Kidney (tissue), 14 donors: ENCODE measurements around the gene EIF4E1B. TPM values are rescaled to one million over a fixed set of nuclear protein-coding genes. Genes with fewer than 3 reads are reported as not detected.
A peak's percentile ranks its signal among the peaks of the same experiment; 100 is the strongest.
"Not testable (repeated sequence)": the region's sequence is repeated elsewhere in the genome, so short reads cannot be mapped to it uniquely, and the experiment has no call there.

Experiments used
- DNase-seq, 5 donors: peaks; one replicate each; pipeline ENCODE4 v3.0.0-alpha.2; 2013 to 2020
- FAIRE-seq: peaks from 2 replicates; lab custom pipeline; 2012; peaks lifted over from hg19 to GRCh38; lab: Jason Lieb, UNC
- H3K27ac ChIP-seq, 2 donors: one replicate each; pipeline ENCODE4 v1.7.0; 2013; ENCODE audit warnings: low read depth in 2 of 2, low read length in 2 of 2, inconsistent platforms in 1 of 2
- H3K27me3 ChIP-seq: one replicate; pipeline ENCODE4 v1.7.1; 2013; ENCODE audit warnings: low read length, inconsistent platforms; ENCODE audit not compliant: control insufficient read depth, insufficient read depth
- H3K36me3 ChIP-seq, 3 donors: one replicate each; pipeline versions ENCODE4 v1.7.0 to v1.7.1; 2013; ENCODE audit warnings: low read length in 3 of 3, control low read depth in 1 of 3, inconsistent platforms in 1 of 3; ENCODE audit not compliant: insufficient read depth in 3 of 3, control insufficient read depth in 2 of 3
- H3K4me1 ChIP-seq, 3 donors: one replicate each; pipeline versions ENCODE4 v1.7.0 to v1.7.1; 2013; ENCODE audit warnings: low read length in 3 of 3, inconsistent platforms in 1 of 3, low read depth in 1 of 3; ENCODE audit not compliant: control insufficient read depth in 2 of 3, insufficient read depth in 2 of 3
- H3K4me3 ChIP-seq, 3 donors: one replicate each; pipeline versions ENCODE4 v1.7.0 to v1.8.1; 2013; ENCODE audit warnings: low read length in 3 of 3, control low read depth in 1 of 3, inconsistent platforms in 1 of 3
- H3K9ac ChIP-seq, 3 donors: one replicate each; pipeline versions ENCODE4 v1.7.0 to v1.7.1; 2013; ENCODE audit warnings: low read length in 3 of 3, control low read depth in 1 of 3, inconsistent platforms in 1 of 3
- H3K9me3 ChIP-seq, 3 donors: one replicate each; pipeline versions ENCODE4 v1.7.0 to v1.7.1; 2013; ENCODE audit warnings: low read length in 3 of 3, control low read depth in 1 of 3, inconsistent platforms in 1 of 3; ENCODE audit not compliant: control insufficient read depth in 2 of 3, insufficient read depth in 1 of 3
- CTCF ChIP-seq: IDR thresholded peaks from 3 replicates; pipeline ENCODE4 v1.5.1; 2012; ENCODE audit warnings: mild to moderate bottlenecking, moderate library complexity, borderline replicate concordance; ENCODE audit not compliant: insufficient read depth; ENCODE audit errors: extremely low read depth
- intact Hi-C: fragments of 100-400 bp; cut with DNase I; formaldehyde crosslinking; loops from one replicate; pipeline ENCODE4 v1.11.1; 2022
- polyA plus RNA-seq: library from polyadenylated mRNA; stranded (reverse); fragments of 350-450 nt; fragmentation: Illumina TruSeq; extraction: RNeasy Lipid Tissue Mini Kit (QIAGEN cat#74804); gene quantifications from one replicate; pipeline ENCODE4 v1.2.3, GENCODE V29; 2014; ENCODE audit warnings: low read depth, low replicate concordance; ENCODE audit not compliant: insufficient read depth
- total RNA-seq: library from RNA; stranded (reverse); fragmentation: NEBNext Ultra II Directional; extraction: Animal tissue kit (Norgen Biotek cat#: 25700); gene quantifications from one replicate; pipeline ENCODE4 v1.2.1, GENCODE V29; 2021
- donor health status: control.
- donor health status: control.
- donor health status: control.
- donor health status: control.
- donor health status: control.
- donor health status: DM: yes; HTN: yes; CAD: no.
- donor health status: Normal renal cell carcinoma (clear cell type).

Gene EIF4E1B
- total and polyA plus RNA-seq, 2 donors from 2014 or later, result not detected

- no peak overlapping the region for H3K4me3 ChIP-seq
- no peaks in the 10 kb centered on the region for H3K27me3 ChIP-seq
- no peak overlapping the region for H3K27ac ChIP-seq
- FAIRE-seq, result no peak
- intact Hi-C loops, result no loop called here
- H3K9ac ChIP-seq, result no peak overlapping the region
- no peak for TF ChIP-seq CTCF
- H3K36me3 ChIP-seq, result peaks cover 0 to under 1% (median 0%) of the 10 kb centered on the region in 3 donors
- no peak for DNase-seq
- no peaks in the 10 kb centered on the region for H3K4me1 ChIP-seq
- H3K9me3 ChIP-seq, result peaks cover 0 to 3% (median 2%) of the 10 kb centered on the region in 3 donors
Measured at GRCh38 chr5:176590035-176590717, 40.3 kb upstream of the EIF4E1B start.

- H3K4me3 ChIP-seq, intact Hi-C loops, H3K9me3 ChIP-seq, H3K27me3 ChIP-seq, H3K4me1 ChIP-seq, H3K36me3 ChIP-seq, DNase-seq, H3K9ac ChIP-seq, H3K27ac ChIP-seq: not testable (repeated sequence)
- peak; percentile 84 for FAIRE-seq
Measured at GRCh38 chr5:176591667-176592066, 38.8 kb upstream of the EIF4E1B start.

GRCh38 chr5:176592573-176592972 lies 37.9 kb upstream of the EIF4E1B start:
- no peaks in the 10 kb centered on the region for H3K27me3 ChIP-seq
- DNase-seq, result no peak
- peaks cover 0 to 3% (median 0%) of the 10 kb centered on the region in 3 donors for H3K9me3 ChIP-seq
- peaks cover 0 to 4% (median 0%) of the 10 kb centered on the region in 3 donors for H3K4me1 ChIP-seq
- FAIRE-seq, result no peak
- H3K4me3 ChIP-seq, result no peak overlapping the region
- H3K27ac ChIP-seq, result no peak overlapping the region
- H3K9ac ChIP-seq, result no peak overlapping the region
- TF ChIP-seq CTCF, result no peak
- no peaks in the 10 kb centered on the region for H3K36me3 ChIP-seq
- intact Hi-C loops, result no loop called here

GRCh38 chr5:176593273-176593869 lies 37.1 kb upstream of the EIF4E1B start:
- no peak overlapping the region for H3K9ac ChIP-seq
- H3K36me3 ChIP-seq, result no peaks in the 10 kb centered on the region
- peaks cover 0 to 4% (median 0%) of the 10 kb centered on the region in 3 donors for H3K4me1 ChIP-seq
- no peak overlapping the region for H3K4me3 ChIP-seq
- intact Hi-C loops, result no loop called here
- peaks cover 0 to 3% (median 0%) of the 10 kb centered on the region in 3 donors for H3K9me3 ChIP-seq
- no peaks in the 10 kb centered on the region for H3K27me3 ChIP-seq
- no peak overlapping the region for H3K27ac ChIP-seq
- no peak for TF ChIP-seq CTCF
- FAIRE-seq (no peak), DNase-seq (no peak)
